Left forelimb (tissue), 1 donor: ENCODE measurements around the gene ACE2.
"Not testable (repeated sequence)": the region's sequence is repeated elsewhere in the genome, so short reads cannot be mapped to it uniquely, and the experiment has no call there.

Experiments
- DNase-seq: peaks from one replicate; pipeline ENCODE4 v3.0.0-alpha.2; 2018; ENCODE audit warnings: low spot score

ACE2 gene

GRCh38 chrX:15600745-15601144, at the start of gene ACE2:
ACE2 (minus strand) TSS chrX:15600960; CDS start chrX:15600911, 49 bp downstream.
- no peak for DNase-seq

- DNase-seq = not testable (repeated sequence)
These were observed 46.8 kb upstream of the ACE2 start for GRCh38 chrX:15647510-15647909.

- DNase-seq = no peak
These were observed 45.8 kb upstream of the ACE2 start for GRCh38 chrX:15646543-15646942.

GRCh38 chrX:15646031-15646430, 45.3 kb upstream of the ACE2 start:
- DNase-seq = no peak

- no peak for DNase-seq
These were observed 44.5 kb upstream of the ACE2 start for GRCh38 chrX:15645266-15645665.

- DNase-seq = no peak
These were observed 43.8 kb upstream of the ACE2 start for GRCh38 chrX:15644560-15644872.

GRCh38 chrX:15643786-15644559, 43.2 kb upstream of the ACE2 start:
- DNase-seq = no peak

GRCh38 chrX:15631637-15632036, 30.9 kb upstream of the ACE2 start:
- DNase-seq = no peak

- no peak for DNase-seq
These were observed 22.3 kb upstream of the ACE2 start for GRCh38 chrX:15623054-15623453.

- no peak for DNase-seq
These were observed 18.4 kb upstream of the ACE2 start for GRCh38 chrX:15619053-15619755.

GRCh38 chrX:15617111-15617510, 16.4 kb upstream of the ACE2 start:
- no peak for DNase-seq

- no peak for DNase-seq
These were observed 15.8 kb upstream of the ACE2 start for GRCh38 chrX:15616531-15616930.

- no peak for DNase-seq
These were observed 6.3 kb upstream of the ACE2 start for GRCh38 chrX:15607067-15607466.

GRCh38 chrX:15606136-15606535, 5.4 kb upstream of the ACE2 start:
- DNase-seq = no peak

GRCh38 chrX:15605226-15605625, 4.5 kb upstream of the ACE2 start:
- DNase-seq = no peak

GRCh38 chrX:15602761-15603160, 2.0 kb upstream of the ACE2 start:
- no peak for DNase-seq

GRCh38 chrX:15601932-15602331, 1.2 kb upstream of the ACE2 start:
- no peak for DNase-seq

GRCh38 chrX:15600049-15600448, 711 bp downstream of the ACE2 start:
- no peak for DNase-seq

- no peak for DNase-seq
These were observed 1.3 kb downstream of the ACE2 start for GRCh38 chrX:15599461-15599860.

GRCh38 chrX:15598026-15598425, 2.7 kb downstream of the ACE2 start:
- no peak for DNase-seq

- DNase-seq = no peak
These were observed 6.4 kb downstream of the ACE2 start for GRCh38 chrX:15594371-15594770.

- DNase-seq = no peak
These were observed 20.7 kb downstream of the ACE2 start for GRCh38 chrX:15579778-15580747.

GRCh38 chrX:15576019-15576418, 24.7 kb downstream of the ACE2 start:
- DNase-seq = no peak
